Activated CD4-positive, alpha-beta T cell treated with anti-CD3 and anti-CD28 coated beads, Interleukin-2, amount 10 ng/mL, durations not matched to agents 7 days and 5 days (primary cell): ENCODE results near the gene DDX20. TPM values are rescaled to one million over a fixed set of nuclear protein-coding genes. Genes with fewer than 3 reads are reported as not detected.
"Not testable (repeated sequence)": the region's sequence is repeated elsewhere in the genome, so short reads cannot be mapped to it uniquely, and the experiment has no call there.

Experiments
- CTCF ChIA-PET: fragments of 350-600 bp; sonication (Branson Sonifier 250); formaldehyde crosslinking; loops from one replicate; lab custom pipeline; 2021; ENCODE audit warnings: antibody characterized with exemption; lab: Charles Lee
- POLR2A ChIA-PET: fragments of 350-600 bp; sonication (Branson Sonifier 250); formaldehyde crosslinking; loops from one replicate; lab custom pipeline; 2021; ENCODE audit warnings: antibody characterized with exemption; lab: Charles Lee
- DNase-seq: peaks from one replicate; pipeline ENCODE4 v3.0.0-alpha.2; 2020
- H3K27ac Mint-ChIP-seq: one replicate; pipeline ENCODE4 v1.8.0; 2021; ENCODE audit warnings: mild to moderate bottlenecking, moderate library complexity, mixed read lengths
- H3K27me3 Mint-ChIP-seq: one replicate; pipeline ENCODE4 v1.8.0; 2021; ENCODE audit warnings: mixed read lengths
- H3K36me3 Mint-ChIP-seq: one replicate; pipeline ENCODE4 v1.8.0; 2021; ENCODE audit warnings: low read depth, mixed read lengths
- H3K4me1 Mint-ChIP-seq: one replicate; pipeline ENCODE4 v1.8.0; 2021; ENCODE audit warnings: mixed read lengths
- H3K4me3 Mint-ChIP-seq: one replicate; pipeline ENCODE4 v1.8.0; 2021; ENCODE audit warnings: mild to moderate bottlenecking, moderate library complexity, mixed read lengths
- H3K9me3 Mint-ChIP-seq: one replicate; pipeline ENCODE4 v1.8.0; 2021; ENCODE audit warnings: mixed read lengths
- total RNA-seq, 2 experiments: library from RNA; stranded (reverse); gene quantifications; one replicate each; pipeline ENCODE4 v1.2.3, GENCODE V29; 2021

The DDX20 gene
- total RNA-seq, 2 experiments from 2014 or later, result 14.4 to 18.9 TPM

- Mint-ChIP-seq H3K9me3 (no peaks in the 10 kb centered on the region), H3K27ac (no peak overlapping the region), H3K27me3 (peaks cover 13% of the 10 kb centered on the region), H3K4me1 (no peaks in the 10 kb centered on the region), H3K4me3 (no peak overlapping the region), H3K36me3 (no peaks in the 10 kb centered on the region)
- ChIA-PET CTCF (interaction anchor here (1.2 kb wide), 1 partner anchor 17 kb away, joined by 3 read pairs; no protein-coding TSS in a partner anchor), POLR2A (no interaction called here)
- no peak for DNase-seq
These were observed 31.0 kb downstream of the DDX20 start for GRCh38 chr1:111786669-111787207.

GRCh38 chr1:111789142-111789541 lies 33.4 kb downstream of the DDX20 start:
- Mint-ChIP-seq H3K9me3 (no peaks in the 10 kb centered on the region), H3K27me3 (peaks cover 19% of the 10 kb centered on the region), H3K36me3 (no peaks in the 10 kb centered on the region), H3K27ac (no peak overlapping the region), H3K4me3 (no peak overlapping the region), H3K4me1 (no peaks in the 10 kb centered on the region)
- no peak for DNase-seq
- ChIA-PET CTCF (no interaction called here), POLR2A (no interaction called here)

- Mint-ChIP-seq H3K27ac (no peak overlapping the region), H3K27me3 (peaks cover 19% of the 10 kb centered on the region), H3K4me1 (no peaks in the 10 kb centered on the region), H3K9me3 (no peaks in the 10 kb centered on the region), H3K4me3 (no peak overlapping the region), H3K36me3 (no peaks in the 10 kb centered on the region)
- ChIA-PET CTCF (no interaction called here), POLR2A (no interaction called here)
- DNase-seq, result no peak
These were observed 34.1 kb downstream of the DDX20 start for GRCh38 chr1:111789666-111790316.

- H3K27ac Mint-ChIP-seq, result no peak overlapping the region
- POLR2A ChIA-PET, result no interaction called here
- H3K36me3 Mint-ChIP-seq, result no peaks in the 10 kb centered on the region
- DNase-seq, result no peak
- no peaks in the 10 kb centered on the region for H3K4me1 Mint-ChIP-seq
- H3K4me3 Mint-ChIP-seq, result no peak overlapping the region
- no peaks in the 10 kb centered on the region for H3K9me3 Mint-ChIP-seq
- peaks cover 17% of the 10 kb centered on the region for H3K27me3 Mint-ChIP-seq
- CTCF ChIA-PET, result interaction anchor here (0.5 to 0.7 kb wide), 2 partner anchors 77 to 1519 kb away, joined by 3 read pairs; no protein-coding TSS in a partner anchor
These were observed 36.1 kb downstream of the DDX20 start for GRCh38 chr1:111791776-111792175.

GRCh38 chr1:111792249-111792648 lies 36.5 kb downstream of the DDX20 start:
- Mint-ChIP-seq H3K9me3 (no peaks in the 10 kb centered on the region), H3K4me1 (no peaks in the 10 kb centered on the region), H3K27me3 (peaks cover 17% of the 10 kb centered on the region), H3K36me3 (no peaks in the 10 kb centered on the region), H3K27ac (no peak overlapping the region), H3K4me3 (no peak overlapping the region)
- ChIA-PET POLR2A (no interaction called here), CTCF (no interaction called here)
- no peak for DNase-seq

- Mint-ChIP-seq H3K4me3 (no peak overlapping the region), H3K36me3 (no peaks in the 10 kb centered on the region), H3K9me3 (no peaks in the 10 kb centered on the region), H3K27me3 (peaks cover 16% of the 10 kb centered on the region), H3K4me1 (no peaks in the 10 kb centered on the region), H3K27ac (no peak overlapping the region)
- ChIA-PET POLR2A (no interaction called here), CTCF (no interaction called here)
- no peak for DNase-seq
These were observed 38.2 kb downstream of the DDX20 start for GRCh38 chr1:111793923-111794322.

GRCh38 chr1:111795401-111795800 lies 39.7 kb downstream of the DDX20 start:
- Mint-ChIP-seq H3K27me3 (peaks cover 12% of the 10 kb centered on the region), H3K4me3 (no peak overlapping the region), H3K4me1 (no peaks in the 10 kb centered on the region), H3K9me3 (no peaks in the 10 kb centered on the region), H3K36me3 (no peaks in the 10 kb centered on the region), H3K27ac (no peak overlapping the region)
- DNase-seq, result no peak
- ChIA-PET CTCF (no interaction called here), POLR2A (no interaction called here)

- POLR2A ChIA-PET, result no interaction called here
- peaks cover 2% of the 10 kb centered on the region for H3K27me3 Mint-ChIP-seq
- H3K4me1 Mint-ChIP-seq, result no peaks in the 10 kb centered on the region
- H3K9me3 Mint-ChIP-seq, result no peaks in the 10 kb centered on the region
- DNase-seq, result no peak
- no peak overlapping the region for H3K4me3 Mint-ChIP-seq
- no peaks in the 10 kb centered on the region for H3K36me3 Mint-ChIP-seq
- no peak overlapping the region for H3K27ac Mint-ChIP-seq
- CTCF ChIA-PET, result no interaction called here
These were observed 42.9 kb downstream of the DDX20 start for GRCh38 chr1:111798580-111798979.

GRCh38 chr1:111799722-111800121 lies 44.0 kb downstream of the DDX20 start:
- H3K4me1 Mint-ChIP-seq, H3K36me3 Mint-ChIP-seq, CTCF ChIA-PET, H3K27me3 Mint-ChIP-seq, POLR2A ChIA-PET, DNase-seq, H3K9me3 Mint-ChIP-seq, H3K4me3 Mint-ChIP-seq, H3K27ac Mint-ChIP-seq: not testable (repeated sequence)

GRCh38 chr1:111801071-111801850 lies 45.6 kb downstream of the DDX20 start:
- ChIA-PET POLR2A (no interaction called here), CTCF (interaction anchor here (1.2 kb wide), 1 partner anchor 13 kb away, joined by 3 read pairs; no protein-coding TSS in a partner anchor)
- Mint-ChIP-seq H3K36me3 (no peaks in the 10 kb centered on the region), H3K4me1 (no peaks in the 10 kb centered on the region), H3K4me3 (no peak overlapping the region), H3K27me3 (peaks cover 2% of the 10 kb centered on the region), H3K27ac (no peak overlapping the region), H3K9me3 (no peaks in the 10 kb centered on the region)
- no peak for DNase-seq

GRCh38 chr1:111802110-111802509 lies 46.4 kb downstream of the DDX20 start:
- H3K36me3 Mint-ChIP-seq, result no peaks in the 10 kb centered on the region
- H3K4me1 Mint-ChIP-seq, result no peaks in the 10 kb centered on the region
- peaks cover 2% of the 10 kb centered on the region for H3K27me3 Mint-ChIP-seq
- H3K9me3 Mint-ChIP-seq, result no peaks in the 10 kb centered on the region
- H3K4me3 Mint-ChIP-seq, result no peak overlapping the region
- ChIA-PET CTCF (interaction anchor here (0.7 to 1.2 kb wide), 3 partner anchors 8 to 391 kb away, joined by 3 read pairs; no protein-coding TSS in a partner anchor), POLR2A (no interaction called here)
- no peak overlapping the region for H3K27ac Mint-ChIP-seq
- DNase-seq, result no peak

- Mint-ChIP-seq H3K4me3 (no peak overlapping the region), H3K4me1 (no peaks in the 10 kb centered on the region), H3K9me3 (no peaks in the 10 kb centered on the region), H3K27ac (no peak overlapping the region), H3K36me3 (no peaks in the 10 kb centered on the region), H3K27me3 (peaks cover 2% of the 10 kb centered on the region)
- POLR2A ChIA-PET, result no interaction called here
- CTCF ChIA-PET, result interaction anchor here (0.7 to 1.2 kb wide), 2 partner anchors 15 to 391 kb away, joined by 3 read pairs; no protein-coding TSS in a partner anchor
- DNase-seq, result no peak
These were observed 47.3 kb downstream of the DDX20 start for GRCh38 chr1:111802984-111803383.

GRCh38 chr1:111803951-111804350 lies 48.2 kb downstream of the DDX20 start:
- no peaks in the 10 kb centered on the region for H3K36me3 Mint-ChIP-seq
- H3K27me3 Mint-ChIP-seq, result peaks cover 4% of the 10 kb centered on the region
- POLR2A ChIA-PET, result no interaction called here
- H3K27ac Mint-ChIP-seq, result no peak overlapping the region
- no peaks in the 10 kb centered on the region for H3K9me3 Mint-ChIP-seq
- H3K4me3 Mint-ChIP-seq, result no peak overlapping the region
- DNase-seq, result no peak
- CTCF ChIA-PET, result interaction anchor here (1.3 kb wide), 1 partner anchor 17 kb away, joined by 3 read pairs; no protein-coding TSS in a partner anchor
- H3K4me1 Mint-ChIP-seq, result no peaks in the 10 kb centered on the region
